ENCODE results near the gene CREG2. TPM values are rescaled to one million over a fixed set of nuclear protein-coding genes. Genes with fewer than 3 reads are reported as not detected.

Gene CREG2
- total RNA-seq, 3 donors from 2014 or later (not counting 1 experiment from before 2014, with no cell fraction given), result not detected

DNA sequence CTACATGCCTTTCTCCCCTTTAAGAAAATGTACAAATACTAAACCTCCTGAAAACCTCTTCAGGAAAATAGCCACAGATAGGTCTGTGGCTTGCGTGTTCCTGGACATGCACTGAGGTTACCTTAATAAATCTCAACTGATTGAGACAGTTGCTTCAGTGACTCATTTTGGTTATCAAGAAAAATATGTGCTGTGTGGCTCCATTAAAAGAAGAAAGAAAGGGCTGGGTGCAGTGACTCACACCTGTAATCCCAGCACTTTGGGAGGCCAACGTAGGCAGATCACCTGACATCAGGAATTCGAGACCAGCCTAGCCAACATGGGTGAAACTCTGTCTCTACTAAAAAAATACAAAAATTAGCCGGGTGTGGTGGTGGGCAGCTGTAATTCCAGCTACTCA, 27.1 kb downstream of the CREG2 start:
- no peaks in the 10 kb centered on the region for H3K9me3 Mint-ChIP-seq
- whole genome bisulfite sequencing (ENCODE audit: insufficient coverage), result 81% methylated on average over 3 of the region's 4 CpGs
- Histone ChIP-seq H3K27ac (ENCODE audit: low read length) (no peak overlapping the region), H3K4me1 (ENCODE audit: control insufficient read depth, insufficient read depth, low read length) (peaks cover 16% of the 10 kb centered on the region), H3K9me3 (ENCODE audit: control insufficient read depth, insufficient read depth, low read length) (no peaks in the 10 kb centered on the region), H3K27me3 (ENCODE audit: control insufficient read depth, insufficient read depth, low read length) (no peaks in the 10 kb centered on the region), H3K4me3 (ENCODE audit: low read length) (no peak overlapping the region), H3K36me3 (ENCODE audit: control insufficient read depth, insufficient read depth, low read length) (no peaks in the 10 kb centered on the region)
- peaks cover 0 to 3% of the 10 kb centered on the region in 2 donors for H3K27me3 Mint-ChIP-seq (ENCODE audit: low read depth in 2 of 2)
- H3K27ac Mint-ChIP-seq, result no peak overlapping the region
- DNase-seq, result no peak
- H3K4me1 Mint-ChIP-seq, result peaks cover 18% of the 10 kb centered on the region in 2 donors
- H3K4me3 Mint-ChIP-seq, result no peak overlapping the region
- TF ChIP-seq, protein P1, sequence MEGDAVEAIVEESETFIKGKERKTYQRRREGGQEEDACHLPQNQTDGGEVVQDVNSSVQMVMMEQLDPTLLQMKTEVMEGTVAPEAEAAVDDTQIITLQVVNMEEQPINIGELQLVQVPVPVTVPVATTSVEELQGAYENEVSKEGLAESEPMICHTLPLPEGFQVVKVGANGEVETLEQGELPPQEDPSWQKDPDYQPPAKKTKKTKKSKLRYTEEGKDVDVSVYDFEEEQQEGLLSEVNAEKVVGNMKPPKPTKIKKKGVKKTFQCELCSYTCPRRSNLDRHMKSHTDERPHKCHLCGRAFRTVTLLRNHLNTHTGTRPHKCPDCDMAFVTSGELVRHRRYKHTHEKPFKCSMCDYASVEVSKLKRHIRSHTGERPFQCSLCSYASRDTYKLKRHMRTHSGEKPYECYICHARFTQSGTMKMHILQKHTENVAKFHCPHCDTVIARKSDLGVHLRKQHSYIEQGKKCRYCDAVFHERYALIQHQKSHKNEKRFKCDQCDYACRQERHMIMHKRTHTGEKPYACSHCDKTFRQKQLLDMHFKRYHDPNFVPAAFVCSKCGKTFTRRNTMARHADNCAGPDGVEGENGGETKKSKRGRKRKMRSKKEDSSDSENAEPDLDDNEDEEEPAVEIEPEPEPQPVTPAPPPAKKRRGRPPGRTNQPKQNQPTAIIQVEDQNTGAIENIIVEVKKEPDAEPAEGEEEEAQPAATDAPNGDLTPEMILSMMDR (IDR thresholded peaks at IDR 0.05), result no peak
- no peak for ATAC-seq
- intact Hi-C loops (cut with micrococcal nuclease), result no loop called here
- no peaks in the 10 kb centered on the region for H3K36me3 Mint-ChIP-seq

GRCh38 chr2:101359410-101359954, 27.8 kb downstream of the CREG2 start:
- peaks cover 16% of the 10 kb centered on the region for H3K4me1 ChIP-seq (ENCODE audit: control insufficient read depth, insufficient read depth, low read length)
- no peaks in the 10 kb centered on the region for H3K36me3 ChIP-seq (ENCODE audit: control insufficient read depth, insufficient read depth, low read length)
- DNase-seq (no peak), ATAC-seq (no peak)
- Mint-ChIP-seq H3K27me3 (ENCODE audit: low read depth in 2 of 2) (peaks cover 0 to 1% of the 10 kb centered on the region in 2 donors), H3K36me3 (no peaks in the 10 kb centered on the region), H3K27ac (no peak overlapping the region), H3K4me1 (peaks cover 18% of the 10 kb centered on the region in 2 donors), H3K4me3 (no peak overlapping the region), H3K9me3 (no peaks in the 10 kb centered on the region)
- no peaks in the 10 kb centered on the region for H3K9me3 ChIP-seq (ENCODE audit: control insufficient read depth, insufficient read depth, low read length)
- TF ChIP-seq, protein P1 (IDR thresholded peaks at IDR 0.05), result no peak
- WGBS (ENCODE audit: insufficient coverage), result 97% methylated on average over 7 of the region's 7 CpGs
- H3K27me3 ChIP-seq (ENCODE audit: control insufficient read depth, insufficient read depth, low read length), result no peaks in the 10 kb centered on the region
- intact Hi-C loops (cut with micrococcal nuclease), result no loop called here
- H3K27ac ChIP-seq (ENCODE audit: low read length), result no peak overlapping the region
- no peak overlapping the region for H3K4me3 ChIP-seq (ENCODE audit: low read length)

DNA sequence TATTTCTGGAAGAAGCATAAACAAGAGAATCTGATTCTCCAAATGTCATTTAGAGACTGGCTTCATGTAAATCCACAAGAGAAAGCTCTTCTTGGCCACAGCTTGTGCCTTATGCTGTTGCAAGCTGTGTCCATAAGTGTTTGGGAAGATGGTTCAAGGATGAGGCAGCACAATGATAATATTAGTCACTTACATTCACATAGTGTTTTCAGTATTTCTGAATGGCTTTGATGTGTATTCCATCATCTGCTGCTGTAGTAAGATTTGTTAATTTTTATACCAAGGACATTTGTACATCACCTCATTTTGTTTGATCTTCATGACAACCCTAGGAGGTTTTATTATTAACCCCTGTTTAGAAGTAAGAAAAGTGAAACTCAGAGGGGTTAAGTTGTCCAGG, 29.9 kb downstream of the CREG2 start:
- H3K9me3 Mint-ChIP-seq, result no peaks in the 10 kb centered on the region
- TF ChIP-seq, protein P1 (IDR thresholded peaks at IDR 0.05), result no peak
- peaks cover 15 to 16% of the 10 kb centered on the region in 2 donors for H3K4me1 Mint-ChIP-seq
- no peaks in the 10 kb centered on the region for H3K36me3 ChIP-seq (ENCODE audit: control insufficient read depth, insufficient read depth, low read length)
- intact Hi-C loops (cut with micrococcal nuclease), result no loop called here
- no peaks in the 10 kb centered on the region for H3K36me3 Mint-ChIP-seq
- H3K27ac ChIP-seq (ENCODE audit: low read length), result no peak overlapping the region
- H3K27ac Mint-ChIP-seq, result no peak overlapping the region
- no peak for DNase-seq
- H3K4me1 ChIP-seq (ENCODE audit: control insufficient read depth, insufficient read depth, low read length), result peaks cover 12% of the 10 kb centered on the region
- no peak overlapping the region for H3K4me3 Mint-ChIP-seq
- no peak overlapping the region for H3K4me3 ChIP-seq (ENCODE audit: low read length)
- no peaks in the 10 kb centered on the region for H3K27me3 ChIP-seq (ENCODE audit: control insufficient read depth, insufficient read depth, low read length)
- no peaks in the 10 kb centered on the region for H3K27me3 Mint-ChIP-seq (ENCODE audit: low read depth in 2 of 2)
- ATAC-seq, result no peak
- H3K9me3 ChIP-seq (ENCODE audit: control insufficient read depth, insufficient read depth, low read length), result no peaks in the 10 kb centered on the region

DNA sequence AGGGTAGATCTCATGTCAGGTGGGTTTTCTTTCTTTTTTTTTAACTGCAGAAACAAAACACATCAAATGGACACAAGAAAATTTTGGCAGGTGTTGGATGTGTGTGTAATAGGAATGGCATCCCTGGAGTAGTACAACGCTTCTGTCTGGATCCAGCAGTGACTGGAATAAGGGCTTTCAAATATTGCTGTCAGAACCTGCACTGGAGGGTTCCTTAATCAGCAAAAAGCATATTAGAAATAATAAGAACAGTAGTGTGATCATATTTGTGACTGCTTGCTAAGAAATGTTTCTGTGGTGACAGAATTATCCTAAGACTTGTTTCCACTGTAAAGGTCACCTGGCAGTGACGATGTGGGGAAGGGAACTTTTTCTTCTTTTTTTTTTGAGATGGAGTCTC, 30.8 kb downstream of the CREG2 start:
- H3K27me3 ChIP-seq (ENCODE audit: control insufficient read depth, insufficient read depth, low read length), result no peaks in the 10 kb centered on the region
- Mint-ChIP-seq H3K4me1 (peaks cover 6 to 7% of the 10 kb centered on the region in 2 donors), H3K9me3 (no peaks in the 10 kb centered on the region), H3K4me3 (no peak overlapping the region), H3K27ac (no peak overlapping the region), H3K36me3 (no peaks in the 10 kb centered on the region), H3K27me3 (ENCODE audit: low read depth in 2 of 2) (no peaks in the 10 kb centered on the region)
- 100% methylated on average over 2 of the region's 2 CpGs for WGBS (ENCODE audit: insufficient coverage)
- H3K9me3 ChIP-seq (ENCODE audit: control insufficient read depth, insufficient read depth, low read length), result no peaks in the 10 kb centered on the region
- DNase-seq (no peak), ATAC-seq (no peak)
- H3K4me3 ChIP-seq (ENCODE audit: low read length), result no peak overlapping the region
- no peaks in the 10 kb centered on the region for H3K36me3 ChIP-seq (ENCODE audit: control insufficient read depth, insufficient read depth, low read length)
- TF ChIP-seq, protein P1 (IDR thresholded peaks at IDR 0.05), result no peak
- H3K4me1 ChIP-seq (ENCODE audit: control insufficient read depth, insufficient read depth, low read length), result peaks cover 5% of the 10 kb centered on the region
- intact Hi-C loops (cut with micrococcal nuclease), result no loop called here
- H3K27ac ChIP-seq (ENCODE audit: low read length), result no peak overlapping the region

Data from natural killer cell (primary cell).